Measurements from ENCODE around the gene GABRB1. TPM values are rescaled to one million over a fixed set of nuclear protein-coding genes. Genes with fewer than 3 reads are reported as not detected.

The GABRB1 gene
- total and polyA plus RNA-seq, 2 of the 8 experiments (the other 6 are each of a cell fraction or from before 2014, with no cell fraction given) = 0.22 to 0.38 TPM

- POLR2A ChIA-PET (ENCODE audit: partially characterized antibody) = no interaction called here
Measured at GRCh38 chr4:47372561-47372960, 341.2 kb downstream of the GABRB1 start.

More at GRCh38 chr4:47372561-47372960, 341.2 kb downstream of the GABRB1 start:
- H4K8ac ChIP-seq (ENCODE audit: extremely low read depth, insufficient read depth, low read length) = no peak overlapping the region
- TF ChIP-seq CTBP2 (IDR thresholded peaks at IDR 0.05; ENCODE audit: borderline replicate concordance, insufficient read depth, insufficient read length, low read length) (no peak), TCF12 (IDR thresholded peaks at IDR 0.05; ENCODE audit: low read depth, low read length) (no peak), BACH1 (IDR thresholded peaks at IDR 0.05; ENCODE audit: low read length) (no peak), SP1 (IDR thresholded peaks at IDR 0.05; ENCODE audit: low read depth, low read length) (no peak), BRCA1 (IDR thresholded peaks at IDR 0.05; ENCODE audit: low read depth, low read length) (no peak), SUZ12 (IDR thresholded peaks at IDR 0.05; ENCODE audit: low read length) (no peak)
- no peak overlapping the region for H3K27ac ChIP-seq (ENCODE audit: low read depth, low read length)
- no peak overlapping the region for H3K9ac ChIP-seq (replicated peaks in 1 of 4; ENCODE audit: extremely low read depth in 1 of 4, low read depth in 3 of 4, low read length in 3 of 4)
- H2BK12ac ChIP-seq (ENCODE audit: low read depth, low read length) = no peak overlapping the region
- H3K14ac ChIP-seq (ENCODE audit: insufficient read length) = no peak overlapping the region
- H3K56ac ChIP-seq (replicated peaks; ENCODE audit: insufficient read length, low read depth, low read length) = no peak overlapping the region
- H2BK20ac ChIP-seq (ENCODE audit: low read length) = no peak overlapping the region
- WGBS, 2 experiments (ENCODE audit: extremely low coverage in 1 of 2, insufficient coverage in 1 of 2, insufficient read length in 1 of 2, insufficient replicate concordance in 2 of 2, low coverage in 1 of 2, low lambda C conversion rate in 2 of 2, missing lambda C conversion rate in 1 of 2) = 80% methylated on average over 2 of the region's 2 CpGs; no CpG with 5 or more reads in 1 of the 2 experiments
- no peaks in the 10 kb centered on the region for H3K9me3 ChIP-seq (ENCODE audit: insufficient read depth in 2 of 2, low read depth in 1 of 2, low read length in 1 of 2)
- no peak overlapping the region for H3K4me3 ChIP-seq (ENCODE audit: extremely low read depth in 1 of 4, insufficient read depth in 2 of 4, low read depth in 3 of 4, low read length in 4 of 4)
- no peak overlapping the region for H2BK120ac ChIP-seq (replicated peaks; ENCODE audit: low read depth, low read length)
- H3K79me2 ChIP-seq (ENCODE audit: control insufficient read depth in 1 of 2, insufficient read depth in 2 of 2, low read length in 2 of 2) = no peaks in the 10 kb centered on the region
- H3K23me2 ChIP-seq (ENCODE audit: low read depth, low read length) = no peaks in the 10 kb centered on the region
- H3K23ac ChIP-seq (ENCODE audit: insufficient read length) = no peak overlapping the region
- no peak overlapping the region for H2BK5ac ChIP-seq (ENCODE audit: low read depth, low read length)
- no peaks in the 10 kb centered on the region for H3K36me3 ChIP-seq (ENCODE audit: control insufficient read depth in 2 of 4, insufficient read depth in 4 of 4, low read length in 3 of 4)
- no peak overlapping the region for H3K4me2 ChIP-seq (ENCODE audit: insufficient read depth in 1 of 2, low read depth in 2 of 2, low read length in 2 of 2)
- no peaks in the 10 kb centered on the region for H3K4me1 ChIP-seq (replicated peaks in 1 of 4; ENCODE audit: control insufficient read depth in 3 of 4, insufficient read depth in 4 of 4, low read length in 3 of 4)
- CTCF ChIA-PET (ENCODE audit: partially characterized antibody) = interaction anchor here (1.0 kb wide), 1 partner anchor 11 kb away, joined by 3 read pairs; no protein-coding TSS in a partner anchor
- H4K20me1 ChIP-seq (replicated peaks in 1 of 2; ENCODE audit: control insufficient read depth in 1 of 2, insufficient read depth in 2 of 2, low read length in 2 of 2) = no peaks in the 10 kb centered on the region
- H2AK5ac ChIP-seq (ENCODE audit: low read depth, low read length) = no peak overlapping the region
- H4K5ac ChIP-seq (ENCODE audit: insufficient read length, low read depth, low read length) = no peak overlapping the region
- no peak overlapping the region for H2BK15ac ChIP-seq (ENCODE audit: low read length)
- H3K27me3 ChIP-seq (replicated peaks in 1 of 4; ENCODE audit: control insufficient read depth in 3 of 4, extremely low read depth in 1 of 4, insufficient read depth in 3 of 4, low read length in 3 of 4) = no peaks in the 10 kb centered on the region
- H3K79me1 ChIP-seq (ENCODE audit: low read depth, low read length) = no peaks in the 10 kb centered on the region
- no peak overlapping the region for H3K4ac ChIP-seq (replicated peaks; ENCODE audit: insufficient read length, low read depth, low read length)
- FAIRE-seq (no peak), DNase-seq (ENCODE audit: low read depth in 1 of 2, low spot score in 2 of 2) (no peak)
- H4K91ac ChIP-seq (replicated peaks; ENCODE audit: insufficient read length, low read length) = no peak overlapping the region
- no peak overlapping the region for H2AFZ ChIP-seq (ENCODE audit: low read length)
- no peak overlapping the region for H3K18ac ChIP-seq (ENCODE audit: extremely low read depth, low read length)

Data from H1 (cell line).